HG03378 (cell line): Measurements from ENCODE around the gene PIP5K1A.
"Not testable (repeated sequence)": the region's sequence is repeated elsewhere in the genome, so short reads cannot be mapped to it uniquely, and the experiment has no call there.

ENCODE experiments used
- ATAC-seq: cut with Tn5 transposase; IDR thresholded peaks from one replicate; pipeline ENCODE4 v1.9.1; 2021; ENCODE audit warnings: mild to moderate bottlenecking, moderate library complexity; ENCODE audit not compliant: unreplicated experiment

Gene PIP5K1A, protein sequence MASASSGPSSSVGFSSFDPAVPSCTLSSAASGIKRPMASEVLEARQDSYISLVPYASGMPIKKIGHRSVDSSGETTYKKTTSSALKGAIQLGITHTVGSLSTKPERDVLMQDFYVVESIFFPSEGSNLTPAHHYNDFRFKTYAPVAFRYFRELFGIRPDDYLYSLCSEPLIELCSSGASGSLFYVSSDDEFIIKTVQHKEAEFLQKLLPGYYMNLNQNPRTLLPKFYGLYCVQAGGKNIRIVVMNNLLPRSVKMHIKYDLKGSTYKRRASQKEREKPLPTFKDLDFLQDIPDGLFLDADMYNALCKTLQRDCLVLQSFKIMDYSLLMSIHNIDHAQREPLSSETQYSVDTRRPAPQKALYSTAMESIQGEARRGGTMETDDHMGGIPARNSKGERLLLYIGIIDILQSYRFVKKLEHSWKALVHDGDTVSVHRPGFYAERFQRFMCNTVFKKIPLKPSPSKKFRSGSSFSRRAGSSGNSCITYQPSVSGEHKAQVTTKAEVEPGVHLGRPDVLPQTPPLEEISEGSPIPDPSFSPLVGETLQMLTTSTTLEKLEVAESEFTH

DNA sequence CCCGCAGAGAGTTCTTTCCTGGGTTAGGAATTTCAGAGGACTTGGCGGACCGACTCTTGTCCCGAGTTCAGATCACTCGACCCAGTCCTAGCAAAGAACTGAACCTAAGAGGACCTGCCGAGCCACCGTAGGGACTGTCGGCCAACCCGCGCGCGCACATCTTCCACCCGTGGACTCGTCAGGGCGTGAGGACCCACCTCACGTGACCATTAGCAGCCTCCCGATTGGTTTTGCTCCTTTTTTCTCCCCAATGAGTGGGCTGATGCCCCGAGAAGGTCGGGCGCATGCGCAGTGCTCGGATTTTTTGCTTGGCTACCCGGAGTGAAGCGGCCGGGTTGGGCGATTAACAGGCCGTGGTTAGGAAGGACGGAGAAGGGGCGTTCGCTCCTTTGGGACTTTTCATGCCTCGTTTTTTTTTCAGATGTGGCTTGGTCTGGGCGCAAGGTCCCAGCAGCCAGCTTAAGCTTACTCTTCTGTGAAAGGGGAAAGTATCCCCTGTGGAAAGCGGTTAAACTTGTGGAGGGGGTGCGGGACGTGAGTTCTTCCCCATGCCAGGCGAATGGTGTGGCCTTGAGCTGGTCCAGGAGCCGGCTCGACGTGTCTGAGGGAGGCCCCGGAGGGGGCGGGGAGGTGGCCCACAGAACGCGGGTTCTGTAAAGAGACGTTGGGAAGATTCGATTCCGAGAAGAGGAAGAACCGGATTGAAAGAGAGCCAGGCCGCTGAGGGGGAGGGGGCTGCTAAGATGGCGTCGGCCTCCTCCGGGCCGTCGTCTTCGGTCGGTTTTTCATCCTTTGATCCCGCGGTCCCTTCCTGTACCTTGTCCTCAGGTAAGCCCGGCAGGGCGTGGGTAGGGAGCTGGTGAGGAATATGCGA lies at the start of gene PIP5K1A:
Gene PIP5K1A (plus strand): TSS at position 299 of the 874 bp plus-strand sequence. CDS start 445 bp downstream, at position 744.
- ATAC-seq = peak; percentile 83

DNA sequence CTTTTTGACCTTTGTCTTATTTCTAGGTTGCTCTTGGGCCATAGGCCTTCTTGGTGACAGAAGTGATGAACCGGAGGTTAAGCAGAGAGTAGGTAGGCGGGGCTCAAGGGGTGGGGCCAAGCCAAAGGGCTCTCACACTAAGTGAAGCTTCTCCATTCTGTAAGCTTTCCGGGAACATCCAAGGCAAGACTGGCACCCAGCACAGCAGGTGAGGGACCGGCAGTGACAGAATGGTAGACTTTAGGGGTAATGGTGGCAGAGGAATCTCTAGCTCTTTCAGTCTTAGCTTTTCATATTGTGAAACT lies 41.9 kb upstream of the PIP5K1A start, which contains the start of gene TNFAIP8L2:
Gene TNFAIP8L2 (plus strand): TSS at position 135 of the 305 bp plus-strand sequence. CDS start 2,049 bp downstream, outside the sequence.
- ATAC-seq = peak; percentile 44

DNA sequence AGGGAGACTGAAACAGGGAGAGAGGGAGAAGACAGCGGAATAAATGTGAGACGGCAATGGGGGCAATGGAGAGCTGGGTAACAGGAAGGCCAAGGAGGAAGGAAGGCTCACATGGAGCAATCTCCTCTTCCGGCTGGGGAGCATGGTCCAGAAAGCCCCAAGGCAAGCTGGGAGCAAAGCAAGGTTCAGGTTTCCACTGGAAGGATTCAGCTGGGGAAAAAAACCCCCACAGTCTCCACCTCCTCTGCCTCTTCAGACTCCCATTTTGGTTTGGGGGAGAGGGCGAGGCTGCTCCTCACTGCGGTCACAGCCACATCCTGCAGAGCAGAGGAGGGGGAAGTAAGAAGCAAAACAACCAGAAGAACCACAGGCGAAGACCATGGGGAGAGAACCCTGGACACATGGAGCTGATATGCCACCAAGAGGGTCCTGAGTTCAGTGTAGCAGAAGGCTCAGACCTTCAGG lies 41.3 kb upstream of the PIP5K1A start:
- ATAC-seq = no peak

DNA sequence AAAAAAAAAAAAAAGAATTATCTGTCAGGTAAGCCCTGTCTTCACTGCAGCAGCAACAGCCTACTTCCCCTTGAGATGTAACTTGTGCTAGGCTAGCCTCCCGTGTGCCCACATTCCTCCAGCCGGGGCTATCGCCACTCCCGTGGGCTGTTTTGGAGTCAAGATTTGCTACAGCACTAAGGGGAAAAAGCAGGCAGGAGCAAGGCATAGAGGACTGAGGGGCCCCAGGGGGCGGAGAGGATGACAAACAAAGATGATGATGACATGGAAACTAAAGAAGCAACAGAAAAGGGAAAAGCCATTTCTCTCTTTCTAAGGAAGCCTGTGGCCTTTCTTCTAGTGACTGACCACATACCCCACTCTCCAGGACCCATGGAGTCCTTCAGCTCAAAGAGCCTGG lies 40.0 kb upstream of the PIP5K1A start:
- ATAC-seq = no peak

DNA sequence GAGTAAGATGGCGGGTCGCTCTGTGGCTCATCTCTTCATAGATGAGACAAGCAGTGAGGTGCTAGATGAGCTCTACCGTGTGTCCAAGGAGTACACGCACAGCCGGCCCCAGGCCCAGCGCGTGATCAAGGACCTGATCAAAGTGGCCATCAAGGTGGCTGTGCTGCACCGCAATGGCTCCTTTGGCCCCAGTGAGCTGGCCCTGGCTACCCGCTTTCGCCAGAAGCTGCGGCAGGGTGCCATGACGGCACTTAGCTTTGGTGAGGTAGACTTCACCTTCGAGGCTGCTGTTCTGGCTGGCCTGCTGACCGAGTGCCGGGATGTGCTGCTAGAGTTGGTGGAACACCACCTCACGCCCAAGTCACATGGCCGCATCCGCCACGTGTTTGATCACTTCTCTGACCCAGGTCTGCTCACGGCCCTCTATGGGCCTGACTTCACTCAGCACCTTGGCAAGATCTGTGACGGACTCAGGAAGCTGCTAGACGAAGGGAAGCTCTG lies 39.6 kb upstream of the PIP5K1A start:
- ATAC-seq = no peak

DNA sequence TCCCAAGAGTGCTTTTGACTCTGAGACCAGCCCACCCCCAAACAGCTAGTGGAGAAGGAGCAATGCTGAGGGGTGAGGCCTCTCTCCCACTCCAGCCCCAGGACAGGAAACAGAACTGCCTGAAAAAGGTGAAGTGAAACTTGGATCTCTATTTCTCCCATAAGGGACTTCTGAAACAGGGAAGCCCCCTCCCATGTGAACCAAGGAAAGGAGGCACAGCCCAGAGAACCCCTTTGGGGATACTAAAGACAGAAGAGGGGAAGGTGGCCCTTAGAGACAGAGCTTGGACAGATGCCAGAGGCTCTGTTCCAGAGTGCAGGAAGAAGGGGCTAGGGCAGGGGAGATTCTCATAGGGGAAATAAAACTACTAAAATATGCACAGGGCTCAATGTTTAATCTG lies 39.0 kb upstream of the PIP5K1A start:
- no peak for ATAC-seq

DNA sequence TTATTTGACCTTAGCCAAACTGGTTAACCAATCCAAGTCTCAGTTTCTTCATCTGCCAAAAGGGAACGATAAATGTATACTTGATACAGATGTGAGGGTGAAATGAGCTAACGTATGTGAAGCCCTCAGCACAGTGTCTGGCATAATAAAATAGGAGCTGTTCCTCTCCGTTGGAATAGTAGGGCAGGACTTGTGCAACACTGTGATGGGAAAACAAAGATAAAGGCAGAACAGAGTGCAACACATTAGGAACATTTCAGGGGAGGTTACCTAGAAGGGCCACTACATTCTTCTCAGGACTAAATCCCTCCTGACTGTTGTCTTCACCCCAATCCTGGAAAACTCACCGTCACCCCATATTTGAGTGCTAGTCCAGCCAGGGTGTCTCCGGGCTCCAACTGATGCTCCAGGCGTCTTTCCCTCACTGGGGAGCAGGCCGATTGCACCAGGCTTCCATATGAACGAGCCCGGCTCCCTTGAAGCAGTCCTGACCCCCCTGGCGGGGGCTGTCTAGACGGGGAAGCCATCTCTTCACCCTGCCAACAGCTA lies 33.5 kb upstream of the PIP5K1A start:
- ATAC-seq = no peak

DNA sequence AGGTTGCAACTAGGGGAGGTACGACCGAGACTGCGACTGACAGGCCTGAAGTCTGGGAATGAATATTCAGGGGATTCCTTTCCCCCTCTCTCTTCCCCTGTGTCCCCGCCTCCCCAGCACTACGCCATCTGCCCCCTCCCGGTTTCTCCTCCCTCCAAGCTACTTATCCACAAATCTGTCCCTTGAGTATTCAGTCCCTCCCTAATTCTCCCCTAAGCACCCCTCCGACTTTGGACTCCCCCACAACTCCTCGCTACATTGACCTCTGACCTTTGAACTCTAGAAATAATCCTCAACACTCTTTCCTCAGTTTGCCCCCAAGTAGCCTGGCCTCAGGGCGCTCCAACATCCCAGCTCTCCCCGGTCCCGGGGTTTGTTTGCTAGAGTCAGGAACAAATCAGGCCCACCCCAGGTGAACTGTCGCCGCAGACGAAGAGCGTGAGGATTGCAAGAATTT lies 33.0 kb upstream of the PIP5K1A start:
- ATAC-seq = no peak

DNA sequence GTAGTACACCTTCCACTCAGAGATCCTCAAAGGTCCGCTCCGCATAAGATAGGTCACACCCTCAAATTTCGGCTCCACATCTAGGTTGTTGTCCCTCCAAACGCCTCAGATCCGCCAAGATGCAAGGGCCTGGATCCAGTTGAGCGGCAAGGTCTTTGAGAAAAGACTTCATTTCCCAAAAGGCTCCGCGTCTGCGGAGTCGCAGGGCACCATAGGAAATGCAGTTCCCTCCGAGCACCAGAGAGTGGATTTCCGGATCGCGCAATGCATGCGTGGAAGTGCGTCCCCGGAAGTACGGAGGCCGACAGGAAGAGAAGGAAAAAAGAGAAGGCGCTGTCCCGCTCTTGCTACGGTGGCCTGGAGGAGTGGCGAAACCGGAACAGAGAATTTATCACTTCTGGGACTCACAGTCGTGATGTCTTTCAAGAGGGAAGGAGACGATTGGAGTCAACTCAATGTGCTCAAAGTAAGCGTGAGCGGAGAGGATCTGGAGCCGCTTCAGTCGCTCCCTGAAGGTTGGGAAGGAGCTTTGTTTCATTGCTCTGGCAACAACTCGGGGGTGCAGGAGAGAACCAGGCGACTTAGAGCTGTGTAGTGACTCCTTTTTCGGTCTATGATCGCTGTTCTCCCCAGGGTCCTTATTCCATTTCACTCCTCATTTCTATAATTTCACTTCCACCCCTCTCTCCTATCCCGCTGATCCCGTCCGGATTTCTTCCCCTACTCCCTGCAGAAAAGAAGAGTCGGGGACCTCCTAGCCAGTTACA lies 32.4 kb upstream of the PIP5K1A start, which contains the start of the genes LYSMD1 and SCNM1:
Gene LYSMD1 (minus strand): TSS at position 165 of the 767 bp plus-strand sequence. CDS start 644 bp downstream, outside the sequence.
Gene SCNM1 (plus strand): TSS at position 407 of the 767 bp plus-strand sequence. CDS start 9 bp downstream, at position 416.
- ATAC-seq = peak; percentile 75

DNA sequence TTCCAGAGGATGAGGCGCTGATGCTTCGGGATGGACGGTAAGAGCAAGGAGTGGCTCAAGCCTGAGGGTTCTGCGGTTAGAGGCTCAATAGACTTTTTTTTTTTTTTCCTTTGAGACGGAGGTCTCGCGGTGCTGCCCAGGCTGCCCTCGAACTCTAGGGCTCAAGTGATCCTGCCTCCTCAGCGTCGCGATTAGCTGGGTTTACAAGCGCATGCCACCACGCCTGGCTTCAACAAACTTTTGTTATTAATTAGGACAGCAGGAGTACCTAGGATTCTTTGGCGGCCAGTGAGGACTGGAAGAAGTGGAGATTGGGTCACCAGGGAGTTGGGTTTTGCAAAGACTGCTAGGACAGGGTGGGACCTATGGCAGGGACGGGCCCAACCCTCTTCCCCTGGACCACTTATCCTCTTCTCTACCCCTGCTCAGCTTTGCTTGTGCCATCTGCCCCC lies 31.8 kb upstream of the PIP5K1A start:
- no peak for ATAC-seq

DNA sequence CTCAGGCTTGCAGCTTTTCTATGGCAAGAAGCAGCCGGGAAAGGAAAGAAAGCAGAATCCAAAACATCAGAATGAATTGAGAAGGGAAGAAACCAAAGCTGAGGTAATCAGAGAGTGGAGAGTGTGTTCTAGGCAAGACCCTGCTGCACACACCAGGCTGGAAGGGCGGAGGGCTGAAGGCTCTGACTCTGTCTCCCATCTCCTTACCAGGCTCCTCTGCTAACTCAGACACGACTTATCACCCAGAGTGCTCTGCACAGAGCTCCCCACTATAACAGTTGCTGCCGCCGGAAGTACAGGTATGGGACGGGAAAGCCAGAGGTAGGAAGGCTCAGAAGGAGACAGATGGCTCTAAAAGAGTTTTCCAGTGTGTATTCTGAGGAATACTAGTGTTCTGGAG lies 31.2 kb upstream of the PIP5K1A start:
- ATAC-seq = no peak

DNA sequence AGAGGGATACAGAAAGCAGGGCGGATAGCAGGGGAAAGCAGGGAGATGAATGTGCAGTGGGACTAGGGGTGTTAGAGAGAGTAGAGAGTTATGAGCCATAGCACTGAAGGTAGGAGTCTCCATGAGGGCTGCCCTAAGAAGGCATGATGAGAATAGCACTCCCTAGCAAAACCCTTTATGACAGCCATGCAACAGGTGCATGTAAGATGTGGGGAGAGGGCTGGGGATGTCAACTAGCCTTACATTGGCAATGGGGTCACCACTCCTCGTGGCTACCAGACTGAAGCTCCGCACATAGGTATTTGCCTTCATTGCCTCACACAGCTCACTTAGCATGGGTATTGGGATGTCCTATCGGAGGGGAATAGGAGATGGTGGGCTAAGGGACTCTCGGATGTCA lies 27.2 kb upstream of the PIP5K1A start:
- no peak for ATAC-seq

DNA sequence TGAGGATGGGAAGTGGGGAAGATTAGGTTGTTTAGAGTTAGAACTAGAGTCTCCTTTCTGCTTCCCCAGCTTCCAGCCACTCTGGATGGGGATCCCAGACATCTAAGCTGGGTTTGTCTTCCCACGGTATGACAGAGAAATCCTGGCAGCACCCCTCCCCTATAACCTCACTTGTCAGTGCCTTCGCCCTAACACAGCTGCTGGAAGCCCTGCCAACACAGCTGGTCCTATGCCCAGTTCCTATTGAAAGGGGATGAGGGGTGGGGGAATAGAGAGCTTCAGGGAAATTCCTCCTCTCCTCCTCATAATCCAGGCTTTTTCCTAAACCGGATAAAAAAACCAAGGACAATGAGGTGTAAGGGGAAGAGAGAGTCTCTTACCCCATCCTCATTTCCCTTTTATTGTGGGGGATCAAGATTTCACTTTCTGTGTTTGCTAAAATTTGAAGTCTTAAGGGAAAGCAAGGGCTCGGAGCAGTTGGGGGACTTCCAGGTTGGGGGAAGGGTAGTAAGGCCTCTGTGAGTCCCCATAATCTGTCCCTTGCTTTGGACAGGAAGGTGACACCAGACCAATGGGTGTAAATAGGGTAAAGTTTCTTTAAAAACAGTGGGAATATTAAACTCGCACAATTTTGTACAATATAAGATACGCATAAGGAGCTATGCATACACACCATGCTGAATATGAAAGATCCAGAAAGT lies 23.2 kb upstream of the PIP5K1A start:
- no peak for ATAC-seq

DNA sequence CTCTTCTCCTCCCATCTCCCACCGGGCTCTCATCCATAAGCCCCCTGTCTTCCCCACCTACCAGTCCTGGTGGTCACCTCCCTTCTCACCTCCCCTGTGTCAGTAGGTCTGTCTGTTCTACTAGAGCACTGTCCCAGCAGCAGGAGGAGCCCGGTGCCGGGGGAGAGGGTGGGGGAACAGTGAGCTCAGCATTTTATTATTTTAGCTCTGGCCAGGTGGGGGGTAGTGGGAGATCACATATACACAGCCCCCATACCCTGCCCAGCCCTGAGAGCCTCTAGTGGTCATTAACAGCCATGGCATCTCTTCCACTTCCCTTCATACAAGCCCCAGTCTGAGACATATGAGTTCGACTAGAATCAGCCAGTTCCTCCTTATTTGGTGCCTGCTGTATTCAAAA lies 22.5 kb upstream of the PIP5K1A start, which contains the start of gene TMOD4:
Gene TMOD4 (minus strand): TSS at position 119 of the 400 bp plus-strand sequence. CDS start 1,106 bp downstream, outside the sequence.
- ATAC-seq = no peak

DNA sequence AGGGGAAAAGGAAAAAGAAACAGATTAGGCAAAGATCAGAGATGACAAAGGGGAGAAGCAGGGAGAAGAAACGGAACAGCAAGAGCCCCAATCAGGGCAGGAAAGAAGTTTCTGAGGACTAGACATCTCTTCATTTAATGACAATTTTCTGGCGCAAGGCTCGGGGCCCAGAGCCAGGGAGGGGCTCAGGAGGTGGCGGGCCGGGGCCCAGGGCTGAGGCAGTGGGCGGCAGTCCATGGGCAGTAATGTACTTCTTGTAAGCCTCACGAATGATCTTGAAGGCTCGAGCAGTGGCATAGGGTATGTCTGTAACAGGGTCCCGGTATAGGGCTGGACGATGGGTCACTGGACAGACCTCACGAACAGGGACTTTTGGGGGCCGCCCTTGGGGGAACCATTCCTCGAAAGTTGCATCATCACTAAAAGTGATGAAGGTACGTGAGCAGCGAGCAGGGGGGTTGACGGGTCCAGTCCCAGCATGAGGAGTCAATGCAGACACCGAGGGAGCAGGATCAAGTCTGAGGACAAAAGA lies 21.8 kb upstream of the PIP5K1A start:
- ATAC-seq = no peak

DNA sequence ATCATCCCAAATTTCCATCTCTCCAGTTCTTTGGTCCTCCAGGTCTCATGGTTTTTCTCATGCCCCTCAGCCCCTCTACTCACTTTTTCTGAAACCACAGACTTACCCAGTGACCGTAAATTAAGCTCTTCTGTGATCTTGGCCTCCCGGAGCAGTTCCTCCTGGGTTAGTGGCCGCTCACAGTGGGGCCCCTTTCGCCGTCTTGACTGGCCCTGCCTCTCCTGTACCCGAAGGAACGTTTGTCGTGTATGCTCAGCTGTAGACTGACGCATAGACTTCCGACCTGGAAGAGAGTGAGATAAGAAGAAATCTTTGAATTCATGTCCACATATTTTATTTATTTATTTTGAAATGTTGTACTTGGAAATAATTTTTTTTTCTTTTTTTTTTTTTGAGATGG lies 14.1 kb upstream of the PIP5K1A start:
- ATAC-seq = no peak

DNA sequence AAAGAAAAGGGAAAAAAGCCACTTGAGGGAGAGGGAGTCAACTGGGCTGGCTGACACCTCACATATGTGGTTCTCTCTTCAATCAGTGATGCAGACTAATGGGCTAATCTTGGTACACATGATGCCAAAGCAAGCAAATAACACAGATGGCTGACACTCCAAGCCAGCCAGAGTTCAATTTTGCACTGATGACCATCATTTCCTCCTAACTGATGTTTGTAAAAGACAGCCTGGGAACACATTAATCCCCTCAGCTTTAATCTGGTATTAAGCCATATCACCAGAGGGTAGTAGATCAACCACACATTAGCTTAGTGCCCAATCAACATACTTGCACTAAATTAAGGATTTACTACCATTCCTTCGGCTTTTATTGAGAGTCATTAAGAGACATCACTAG lies 11.1 kb upstream of the PIP5K1A start:
- no peak for ATAC-seq

DNA sequence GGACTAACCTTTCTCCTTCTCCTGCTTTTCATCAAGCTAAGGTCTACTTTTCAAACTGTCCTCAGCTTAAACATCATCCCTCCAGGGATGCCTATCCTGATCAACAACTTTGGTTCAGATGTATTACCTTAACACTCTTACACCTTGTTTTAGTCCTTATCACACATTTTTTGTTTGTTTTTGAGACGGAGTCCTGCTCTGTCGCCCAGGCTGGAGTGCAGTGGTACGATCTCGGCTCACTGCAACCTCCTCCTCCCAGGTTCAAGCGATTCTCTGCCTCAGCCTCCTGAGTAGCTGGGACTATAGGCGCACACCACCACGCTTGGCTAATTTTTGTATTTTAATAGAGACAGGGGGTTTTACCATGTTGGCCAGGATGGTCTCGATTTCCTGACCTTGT lies 9.7 kb upstream of the PIP5K1A start:
- ATAC-seq = not testable (repeated sequence)
